HCT116 (cell line): ENCODE data around the gene EVA1A.

Experiments used
- CEBPB ChIP-seq: IDR thresholded peaks from 2 replicates; pipeline ENCODE4 v1.6.1; 2012; ENCODE audit warnings: low read depth
- EZH2 ChIP-seq: fragments of 200-600 bp; sonication (generic); IDR thresholded peaks from 2 replicates; pipeline ENCODE4 v1.6.1; 2017; ENCODE audit warnings: antibody characterized with exemption, mixed run types
- EZH2phosphoT487 ChIP-seq: fragments of 200-600 bp; IDR thresholded peaks from 2 replicates; pipeline ENCODE4 v1.6.1; 2018; ENCODE audit warnings: antibody characterized with exemption, borderline replicate concordance
- FOSL1 ChIP-seq: IDR thresholded peaks from 2 replicates; pipeline ENCODE4 v1.6.1; 2012; ENCODE audit warnings: low read depth
- JUND ChIP-seq: IDR thresholded peaks from 2 replicates; pipeline ENCODE4 v1.6.1; 2012
- POLR2A ChIP-seq: IDR thresholded peaks from 2 replicates; pipeline ENCODE4 v1.7.0; 2011; ENCODE audit warnings: borderline replicate concordance; ENCODE audit not compliant: insufficient read depth, insufficient read length; ENCODE audit errors: extremely low read depth
- POLR2AphosphoS5 ChIP-seq: IDR thresholded peaks from 2 replicates; pipeline ENCODE4 v1.6.1; 2011; ENCODE audit warnings: mild to moderate bottlenecking, low read depth, low read length, moderate library complexity
- SP1 ChIP-seq: IDR thresholded peaks from 2 replicates; pipeline ENCODE4 v1.6.1; 2012; ENCODE audit warnings: low read depth
- SRF ChIP-seq: IDR thresholded peaks from 2 replicates; pipeline ENCODE4 v1.6.1; 2012; ENCODE audit warnings: low read depth
- TCF7L2 ChIP-seq: IDR thresholded peaks from 2 replicates; pipeline ENCODE4 v1.7.0; 2011; ENCODE audit warnings: borderline replicate concordance, inconsistent platforms; ENCODE audit not compliant: insufficient read depth, insufficient read length; ENCODE audit errors: extremely low read depth
- ZNF274 ChIP-seq: fragments of 200-500 bp; sonication (Bioruptor generic); IDR thresholded peaks from 2 replicates; pipeline ENCODE4 v1.6.1; 2014; ENCODE audit warnings: mild to moderate bottlenecking, low read depth, low read length, inconsistent platforms
- TF ChIP-seq, protein P1 (sequence below), 3 experiments: fragments of 200-600 bp in 1 of 3; sonication (generic) in 1 of 3; IDR thresholded peaks in 2 of 3; conservative IDR thresholded peaks in 1 of 3; 2 replicates each; pipeline ENCODE4 v1.5.1; 2012 to 2017; ENCODE audit warnings: low read depth in 2 of 3, low read length in 2 of 3, antibody characterized with exemption in 1 of 3, borderline replicate concordance in 1 of 3, control low read depth in 1 of 3, mild to moderate bottlenecking in 1 of 3, mixed read lengths in 1 of 3, mixed run types in 1 of 3, moderate library complexity in 1 of 3; ENCODE audit not compliant: insufficient read depth in 1 of 3
- TF ChIP-seq, protein P2 (sequence below): IDR thresholded peaks from 2 replicates; pipeline ENCODE4 v1.6.1; 2011; ENCODE audit warnings: mild to moderate bottlenecking, low read length, moderate library complexity; ENCODE audit not compliant: insufficient replicate concordance; ENCODE audit errors: extremely low read depth
- TF ChIP-seq, protein P3 (sequence below): IDR thresholded peaks from 2 replicates; pipeline ENCODE4 v1.6.1; 2012

GRCh38 chr2:75553935-75554531 lies 6.7 kb downstream of the EVA1A start:
- TF ChIP-seq, protein P1, sequence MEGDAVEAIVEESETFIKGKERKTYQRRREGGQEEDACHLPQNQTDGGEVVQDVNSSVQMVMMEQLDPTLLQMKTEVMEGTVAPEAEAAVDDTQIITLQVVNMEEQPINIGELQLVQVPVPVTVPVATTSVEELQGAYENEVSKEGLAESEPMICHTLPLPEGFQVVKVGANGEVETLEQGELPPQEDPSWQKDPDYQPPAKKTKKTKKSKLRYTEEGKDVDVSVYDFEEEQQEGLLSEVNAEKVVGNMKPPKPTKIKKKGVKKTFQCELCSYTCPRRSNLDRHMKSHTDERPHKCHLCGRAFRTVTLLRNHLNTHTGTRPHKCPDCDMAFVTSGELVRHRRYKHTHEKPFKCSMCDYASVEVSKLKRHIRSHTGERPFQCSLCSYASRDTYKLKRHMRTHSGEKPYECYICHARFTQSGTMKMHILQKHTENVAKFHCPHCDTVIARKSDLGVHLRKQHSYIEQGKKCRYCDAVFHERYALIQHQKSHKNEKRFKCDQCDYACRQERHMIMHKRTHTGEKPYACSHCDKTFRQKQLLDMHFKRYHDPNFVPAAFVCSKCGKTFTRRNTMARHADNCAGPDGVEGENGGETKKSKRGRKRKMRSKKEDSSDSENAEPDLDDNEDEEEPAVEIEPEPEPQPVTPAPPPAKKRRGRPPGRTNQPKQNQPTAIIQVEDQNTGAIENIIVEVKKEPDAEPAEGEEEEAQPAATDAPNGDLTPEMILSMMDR (IDR thresholded peaks at IDR 0.05 in 2 of 3, conservative IDR thresholded peaks at IDR 0.05 in 1 of 3; ENCODE audit: borderline replicate concordance in 1 of 3, insufficient read depth in 1 of 3, low read depth in 2 of 3, low read length in 2 of 3) = no peak
- TF ChIP-seq EZH2 (no peak), JUND (no peak), POLR2AphosphoS5 (no peak), SP1 (no peak), FOSL1 (no peak), POLR2A (no peak), SRF (no peak), CEBPB (no peak), TCF7L2 (no peak), ZNF274 (no peak), EZH2phosphoT487 (no peak)
- TF ChIP-seq, protein P2, sequence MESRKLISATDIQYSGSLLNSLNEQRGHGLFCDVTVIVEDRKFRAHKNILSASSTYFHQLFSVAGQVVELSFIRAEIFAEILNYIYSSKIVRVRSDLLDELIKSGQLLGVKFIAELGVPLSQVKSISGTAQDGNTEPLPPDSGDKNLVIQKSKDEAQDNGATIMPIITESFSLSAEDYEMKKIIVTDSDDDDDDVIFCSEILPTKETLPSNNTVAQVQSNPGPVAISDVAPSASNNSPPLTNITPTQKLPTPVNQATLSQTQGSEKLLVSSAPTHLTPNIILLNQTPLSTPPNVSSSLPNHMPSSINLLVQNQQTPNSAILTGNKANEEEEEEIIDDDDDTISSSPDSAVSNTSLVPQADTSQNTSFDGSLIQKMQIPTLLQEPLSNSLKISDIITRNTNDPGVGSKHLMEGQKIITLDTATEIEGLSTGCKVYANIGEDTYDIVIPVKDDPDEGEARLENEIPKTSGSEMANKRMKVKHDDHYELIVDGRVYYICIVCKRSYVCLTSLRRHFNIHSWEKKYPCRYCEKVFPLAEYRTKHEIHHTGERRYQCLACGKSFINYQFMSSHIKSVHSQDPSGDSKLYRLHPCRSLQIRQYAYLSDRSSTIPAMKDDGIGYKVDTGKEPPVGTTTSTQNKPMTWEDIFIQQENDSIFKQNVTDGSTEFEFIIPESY = no peak
- TF ChIP-seq, protein P3, sequence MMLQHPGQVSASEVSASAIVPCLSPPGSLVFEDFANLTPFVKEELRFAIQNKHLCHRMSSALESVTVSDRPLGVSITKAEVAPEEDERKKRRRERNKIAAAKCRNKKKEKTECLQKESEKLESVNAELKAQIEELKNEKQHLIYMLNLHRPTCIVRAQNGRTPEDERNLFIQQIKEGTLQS = no peak
